Mesenchymal stem cell (in vitro differentiated cells and primary cell): ENCODE measurements around the gene PAX3.
A peak's percentile ranks its signal among the peaks of the same experiment; 100 is the strongest.

Source experiments
- DNase-seq: peaks from one replicate; pipeline ENCODE4 v3.0.0-alpha.2; 2013
- H2AFZ ChIP-seq: one replicate; pipeline ENCODE4 v1.6.1; 2013; ENCODE audit warnings: low read depth, mild to moderate bottlenecking, control low read depth, inconsistent platforms, low read length, moderate library complexity
- H2AK5ac ChIP-seq: 2 replicates; pipeline ENCODE4 v1.6.1; 2013; ENCODE audit warnings: low read length, moderate library complexity, mild to moderate bottlenecking, inconsistent platforms; ENCODE audit not compliant: severe bottlenecking
- H2BK120ac ChIP-seq: one replicate; pipeline ENCODE4 v1.6.1; 2013; ENCODE audit warnings: low read depth, mild to moderate bottlenecking, inconsistent platforms, low read length, moderate library complexity
- H2BK12ac ChIP-seq, 2 experiments: one replicate each; pipeline ENCODE4 v1.6.1; 2013; ENCODE audit warnings: inconsistent platforms in 2 of 2, low read length in 2 of 2, mild to moderate bottlenecking in 2 of 2, moderate library complexity in 2 of 2, control low read depth in 1 of 2
- H2BK15ac ChIP-seq: one replicate; pipeline ENCODE4 v1.6.1; 2013; ENCODE audit warnings: mild to moderate bottlenecking, low read depth, inconsistent platforms; ENCODE audit not compliant: poor library complexity, severe bottlenecking
- H2BK5ac ChIP-seq: 2 replicates; pipeline ENCODE4 v1.6.1; 2013; ENCODE audit warnings: low read depth, mild to moderate bottlenecking, low read length, control low read depth, inconsistent platforms; ENCODE audit not compliant: poor library complexity, severe bottlenecking
- H3K14ac ChIP-seq, 2 experiments: one replicate each; pipeline ENCODE4 v1.6.1; 2013; ENCODE audit warnings: inconsistent platforms in 2 of 2, low read length in 2 of 2, control low read depth in 1 of 2, mild to moderate bottlenecking in 1 of 2, moderate library complexity in 1 of 2
- H3K18ac ChIP-seq, 2 experiments: one replicate each; pipeline ENCODE4 v1.6.1; 2013; ENCODE audit warnings: inconsistent platforms in 2 of 2, low read length in 2 of 2, control low read depth in 1 of 2, low read depth in 1 of 2, mild to moderate bottlenecking in 1 of 2
- H3K23ac ChIP-seq, 2 experiments: one replicate each; pipeline ENCODE4 v1.6.1; 2013; ENCODE audit warnings: inconsistent platforms in 2 of 2, low read length in 2 of 2, mild to moderate bottlenecking in 2 of 2, moderate library complexity in 2 of 2, control low read depth in 1 of 2
- H3K27ac ChIP-seq: 2 replicates; pipeline ENCODE4 v1.5.1; 2013; ENCODE audit warnings: mild to moderate bottlenecking, moderate library complexity, low read length, control low read depth, inconsistent platforms; ENCODE audit not compliant: poor library complexity, severe bottlenecking
- H3K27me3 ChIP-seq, 2 experiments: 2 replicates each; pipeline versions ENCODE4 v1.6.1 to v1.7.0; 2013; ENCODE audit warnings: low read length in 2 of 2, mild to moderate bottlenecking in 2 of 2, moderate library complexity in 2 of 2, control low read depth in 1 of 2, inconsistent platforms in 1 of 2; ENCODE audit not compliant: control insufficient read depth in 1 of 2, insufficient read depth in 1 of 2
- H3K36me3 ChIP-seq, 2 experiments: 2 replicates each; pipeline versions ENCODE4 v1.6.1 to v1.7.0; 2013; ENCODE audit warnings: low read length in 2 of 2, control low read depth in 1 of 2, inconsistent platforms in 1 of 2, low read depth in 1 of 2, mild to moderate bottlenecking in 1 of 2; ENCODE audit not compliant: insufficient read depth in 2 of 2, control insufficient read depth in 1 of 2
- H3K4ac ChIP-seq, 2 experiments: one replicate each; pipeline ENCODE4 v1.6.1; 2013; ENCODE audit warnings: inconsistent platforms in 2 of 2, low read length in 2 of 2, mild to moderate bottlenecking in 2 of 2, moderate library complexity in 2 of 2, control low read depth in 1 of 2, low read depth in 1 of 2
- H3K4me1 ChIP-seq: 2 replicates; pipeline ENCODE4 v1.6.1; 2013; ENCODE audit warnings: low read depth, low read length, control low read depth; ENCODE audit not compliant: control insufficient read depth, insufficient read depth
- H3K4me2 ChIP-seq: 2 replicates; pipeline ENCODE4 v1.6.1; 2013; ENCODE audit warnings: low read length, mild to moderate bottlenecking, inconsistent platforms; ENCODE audit not compliant: poor library complexity, severe bottlenecking
- H3K4me3 ChIP-seq, 2 experiments: 2 replicates each; pipeline versions ENCODE4 v1.5.1 to v1.7.0; 2013; ENCODE audit warnings: low read length in 2 of 2, mild to moderate bottlenecking in 2 of 2, control low read depth in 1 of 2, low read depth in 1 of 2; ENCODE audit not compliant: insufficient read depth in 1 of 2
- H3K79me1 ChIP-seq: replicated peaks from 2 replicates; pipeline ENCODE4 v1.6.1; 2013; ENCODE audit warnings: mild to moderate bottlenecking, control low read depth, low read length, inconsistent platforms; ENCODE audit not compliant: poor library complexity, severe bottlenecking
- H3K9ac ChIP-seq: 2 replicates; pipeline ENCODE4 v1.7.0; 2013; ENCODE audit warnings: mild to moderate bottlenecking, low read length, moderate library complexity
- H3K9me3 ChIP-seq: 2 replicates; pipeline ENCODE4 v1.7.0; 2013; ENCODE audit warnings: mild to moderate bottlenecking, low read length; ENCODE audit not compliant: control insufficient read depth
- H4K8ac ChIP-seq: one replicate; pipeline ENCODE4 v1.6.1; 2013; ENCODE audit warnings: inconsistent platforms, mild to moderate bottlenecking, low read length, moderate library complexity
- H4K91ac ChIP-seq: one replicate; pipeline ENCODE4 v1.6.1; 2013; ENCODE audit warnings: mild to moderate bottlenecking, low read length, inconsistent platforms
- WGBS: methylation state at CpG from one replicate; pipeline ENCODE4 v1.1.7; 2013; ENCODE audit warnings: mixed read lengths; 5-methylcytosine and 5-hydroxymethylcytosine counted together

PAX3 gene

DNA sequence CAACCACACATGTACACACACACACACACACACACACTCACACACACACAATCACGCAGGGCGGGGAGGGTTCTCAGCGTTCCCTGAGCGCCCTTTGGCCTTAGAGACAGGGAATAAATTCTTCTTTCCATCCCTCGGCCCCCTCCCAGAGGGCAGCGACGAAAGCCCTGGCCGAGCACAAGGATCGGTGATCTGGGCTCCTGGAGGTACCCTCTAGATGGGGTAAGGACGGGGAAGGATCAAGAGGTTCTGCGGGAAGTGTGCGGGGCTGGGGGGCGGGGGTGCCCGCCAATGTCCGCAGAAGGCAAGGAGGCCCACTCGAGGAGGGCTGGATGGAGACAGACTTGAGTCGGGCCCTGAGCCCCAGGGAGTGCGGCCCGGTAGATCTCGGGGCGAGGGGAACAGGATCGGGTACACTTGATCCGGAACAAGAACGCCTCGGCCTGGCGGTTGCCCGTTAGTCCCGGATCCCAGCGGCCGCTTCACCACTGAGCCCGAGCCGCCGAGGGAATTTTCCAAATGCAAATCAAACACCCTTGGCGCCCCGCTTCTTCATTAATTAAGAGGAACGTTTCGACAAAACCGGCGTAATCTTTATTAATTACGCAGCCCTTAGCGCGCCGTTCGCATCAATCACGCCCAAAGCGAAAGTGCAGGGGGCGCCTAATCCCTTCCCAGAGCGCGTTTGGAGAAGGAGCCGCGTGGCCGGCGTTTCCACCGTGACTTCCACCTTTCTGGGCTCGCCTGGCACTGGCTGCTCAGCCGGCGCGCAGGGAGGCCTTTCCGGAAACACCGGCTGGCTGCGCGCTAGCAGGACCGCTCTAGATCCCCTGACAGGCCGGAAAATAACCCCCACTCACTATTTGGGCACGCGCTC, 7.0 kb upstream of the PAX3 start:
- peak overlapping the region; percentile 81 for H3K4me2 ChIP-seq
- no peak overlapping the region for H2BK12ac ChIP-seq
- peaks cover 5% of the 10 kb centered on the region for H3K9me3 ChIP-seq
- H3K79me1 ChIP-seq = no peaks in the 10 kb centered on the region
- no peak overlapping the region for H4K8ac ChIP-seq
- no peak overlapping the region for H2AFZ ChIP-seq
- no peaks in the 10 kb centered on the region for H3K36me3 ChIP-seq
- H2BK120ac ChIP-seq = no peak overlapping the region
- under 1% methylated on average over 66 of the region's 66 CpGs for WGBS
- no peak overlapping the region for H3K27ac ChIP-seq
- DNase-seq = no peak
- H3K4me1 ChIP-seq = peaks cover 18% of the 10 kb centered on the region
- no peak overlapping the region for H2AK5ac ChIP-seq
- no peak overlapping the region for H2BK15ac ChIP-seq
- H3K23ac ChIP-seq = peak overlapping the region in 1 of 2 experiments; percentile 36
- no peak overlapping the region for H3K9ac ChIP-seq
- peak overlapping the region; percentile 40 to 79 for H3K4me3 ChIP-seq
- H3K27me3 ChIP-seq = peaks cover 100% of the 10 kb centered on the region in 2 experiments
- H4K91ac ChIP-seq = no peak overlapping the region
- H3K14ac ChIP-seq = peak overlapping the region in 1 of 2 experiments; percentile 14
- H3K18ac ChIP-seq = no peak overlapping the region
- H2BK5ac ChIP-seq = no peak overlapping the region
- H3K4ac ChIP-seq = no peak overlapping the region

DNA sequence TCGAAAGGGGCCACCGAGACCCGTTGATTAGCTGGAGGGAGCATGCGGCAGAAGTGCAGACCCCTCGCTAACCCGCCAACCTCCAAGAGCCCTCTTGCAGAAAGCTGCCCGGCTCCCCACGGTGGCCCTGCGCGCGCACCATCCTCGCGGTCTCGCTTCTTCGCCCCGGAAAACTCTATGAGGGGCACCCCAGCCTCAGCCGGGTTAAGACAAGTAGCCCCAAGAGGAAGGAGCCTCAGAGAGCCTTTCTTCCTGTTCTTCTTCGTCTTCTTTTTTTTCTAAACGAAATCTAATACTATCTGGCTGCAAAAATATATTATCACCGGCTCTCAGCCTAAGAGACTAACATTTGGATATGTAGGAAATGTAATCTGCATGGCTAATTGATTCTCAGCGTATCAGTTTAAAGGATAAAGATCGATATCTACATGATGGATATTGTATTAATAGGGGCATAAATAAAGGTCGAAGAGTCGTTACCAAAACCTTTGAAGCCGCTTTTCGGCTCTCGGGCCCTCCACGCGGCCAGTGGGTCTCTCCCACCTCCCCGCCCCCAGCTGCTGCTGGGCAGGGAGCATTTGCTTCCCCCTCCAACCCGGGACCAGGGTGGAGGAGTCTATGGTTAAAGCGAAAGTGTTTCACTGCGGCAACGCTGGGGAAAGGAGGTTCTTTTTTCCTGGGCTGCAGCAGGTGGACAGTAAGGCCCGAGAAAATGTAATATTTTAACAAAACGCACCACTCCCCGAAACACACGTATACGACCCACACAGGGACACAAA, 6.1 kb upstream of the PAX3 start:
- Histone ChIP-seq H4K8ac (no peak overlapping the region), H3K4me2 (peak overlapping the region; percentile 81), H3K9ac (no peak overlapping the region), H3K36me3 (no peaks in the 10 kb centered on the region), H3K9me3 (peaks cover 5% of the 10 kb centered on the region), H3K4ac (no peak overlapping the region), H2BK120ac (no peak overlapping the region), H3K18ac (no peak overlapping the region), H4K91ac (no peak overlapping the region), H3K4me3 (peak overlapping the region in 1 of 2 experiments; percentile 79), H3K27ac (no peak overlapping the region), H2BK12ac (no peak overlapping the region), H3K79me1 (no peaks in the 10 kb centered on the region), H3K23ac (no peak overlapping the region), H3K4me1 (peaks cover 18% of the 10 kb centered on the region), H2AFZ (no peak overlapping the region), H2AK5ac (no peak overlapping the region), H2BK5ac (no peak overlapping the region), H3K27me3 (peaks cover 100% of the 10 kb centered on the region in 2 experiments), H2BK15ac (no peak overlapping the region), H3K14ac (no peak overlapping the region)
- 4% methylated on average over 33 of the region's 39 CpGs for WGBS
- DNase-seq = no peak

DNA sequence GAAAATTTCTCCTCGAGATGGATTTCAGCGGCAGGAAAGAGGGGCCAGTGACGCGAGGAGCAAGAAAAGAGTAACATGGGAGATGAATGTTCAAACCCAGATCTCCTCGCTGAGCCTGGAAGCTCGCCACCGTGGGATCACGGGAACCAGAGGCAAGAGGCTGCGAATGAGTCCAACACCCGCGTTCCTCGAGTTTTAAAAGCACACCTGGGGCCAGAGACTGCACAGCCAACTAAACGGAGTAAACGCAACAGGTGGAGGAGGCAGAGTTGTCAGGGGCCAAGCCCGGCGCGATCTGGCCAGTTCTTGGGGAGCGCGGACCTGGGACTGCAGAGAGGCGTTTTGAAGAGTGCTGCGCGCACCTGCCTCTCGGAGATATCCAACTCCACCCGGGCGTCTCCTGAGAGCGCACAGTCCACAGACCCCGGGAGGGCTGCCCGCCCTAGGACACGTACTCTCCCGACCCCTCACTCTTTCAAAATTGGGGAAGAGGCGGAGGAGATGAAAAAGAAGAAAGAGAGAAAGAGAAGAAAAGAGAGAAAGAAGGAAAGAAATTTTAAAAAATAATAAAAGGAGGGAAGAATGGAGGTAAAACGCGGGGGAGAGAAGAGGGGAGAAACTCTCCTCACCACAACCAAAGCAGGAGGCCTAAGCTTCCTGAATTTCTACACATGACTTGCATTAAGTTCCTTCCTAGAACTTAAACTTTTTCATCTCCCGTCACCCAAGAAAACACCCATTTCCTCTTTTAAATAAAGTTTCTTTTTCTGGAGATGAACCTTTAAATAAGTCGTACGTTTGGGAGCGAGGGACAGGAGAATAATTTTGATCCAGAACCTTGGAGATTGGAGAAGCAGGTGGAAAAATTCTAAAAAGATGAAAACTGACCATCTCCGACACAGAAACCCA, 5.3 kb upstream of the PAX3 start:
- peaks cover 18% of the 10 kb centered on the region for H3K4me1 ChIP-seq
- no peak overlapping the region for H3K9ac ChIP-seq
- H3K18ac ChIP-seq = no peak overlapping the region
- no peak overlapping the region for H2BK5ac ChIP-seq
- WGBS = 1% methylated on average over 26 of the region's 38 CpGs
- H2BK12ac ChIP-seq = no peak overlapping the region
- no peak overlapping the region for H3K4ac ChIP-seq
- H2BK15ac ChIP-seq = no peak overlapping the region
- H3K14ac ChIP-seq = no peak overlapping the region
- H2BK120ac ChIP-seq = no peak overlapping the region
- H3K9me3 ChIP-seq = peaks cover 5% of the 10 kb centered on the region
- no peak overlapping the region for H4K91ac ChIP-seq
- no peaks in the 10 kb centered on the region for H3K36me3 ChIP-seq
- no peak for DNase-seq
- no peak overlapping the region for H3K4me2 ChIP-seq
- H3K4me3 ChIP-seq = no peak overlapping the region
- H3K27me3 ChIP-seq = peaks cover 100% of the 10 kb centered on the region in 2 experiments
- H3K23ac ChIP-seq = peak overlapping the region in 1 of 2 experiments; percentile 92
- no peak overlapping the region for H3K27ac ChIP-seq
- no peak overlapping the region for H2AK5ac ChIP-seq
- no peak overlapping the region for H4K8ac ChIP-seq
- H2AFZ ChIP-seq = no peak overlapping the region
- H3K79me1 ChIP-seq = no peaks in the 10 kb centered on the region
